Measurements from ENCODE around the gene ERCC4. TPM values are rescaled to one million over a fixed set of nuclear protein-coding genes. Genes with fewer than 3 reads are reported as not detected.

The ERCC4 gene
- total and polyA plus RNA-seq, 7 donors: 2.4 to 10.8 (median 7.6) TPM

GRCh38 chr16:13973321-13974023 lies 53.5 kb downstream of the ERCC4 start:
- no peaks in the 10 kb centered on the region for H3K36me3 ChIP-seq (ENCODE audit: insufficient read depth in 1 of 2, low read depth in 1 of 2)
- WGBS, 3 donors: 88 to 93% (median 92%) methylated on average over 9 of the region's 9 CpGs

GRCh38 chr16:13977177-13977576 lies 57.2 kb downstream of the ERCC4 start:
- no peak for DNase-seq
- Histone ChIP-seq H3K27ac (no peak overlapping the region), H3K27me3 (ENCODE audit: insufficient read depth in 3 of 3, low read length in 2 of 3) (no peaks in the 10 kb centered on the region), H3K4me3 (no peak overlapping the region), H3K9me3 (no peaks in the 10 kb centered on the region), H3K36me3 (ENCODE audit: insufficient read depth in 1 of 2, low read depth in 1 of 2) (no peaks in the 10 kb centered on the region), H3K4me1 (no peaks in the 10 kb centered on the region)
- no peak for TF ChIP-seq CTCF (IDR thresholded peaks at IDR 0.05)
- WGBS, 3 donors: 94 to 95% (median 94%) methylated on average over 6 of the region's 6 CpGs
- no peak for ATAC-seq
- intact Hi-C loops (cut with DNase I): no loop called here

More at GRCh38 chr16:13973321-13974023, 53.5 kb downstream of the ERCC4 start:
- Histone ChIP-seq H3K27ac (no peak overlapping the region), H3K4me1 (no peaks in the 10 kb centered on the region), H3K4me3 (no peak overlapping the region), H3K9me3 (peaks cover 4% of the 10 kb centered on the region), H3K27me3 (ENCODE audit: insufficient read depth in 3 of 3, low read length in 2 of 3) (no peaks in the 10 kb centered on the region)
- ATAC-seq: no peak
- intact Hi-C loops (cut with DNase I): no loop called here
- TF ChIP-seq CTCF (IDR thresholded peaks at IDR 0.05): no peak
- no peak for DNase-seq

GRCh38 chr16:13982451-13982850 lies 62.5 kb downstream of the ERCC4 start:
- Histone ChIP-seq H3K27me3 (ENCODE audit: insufficient read depth in 3 of 3, low read length in 2 of 3) (no peaks in the 10 kb centered on the region), H3K4me3 (no peak overlapping the region), H3K36me3 (ENCODE audit: insufficient read depth in 1 of 2, low read depth in 1 of 2) (no peaks in the 10 kb centered on the region), H3K27ac (no peak overlapping the region), H3K4me1 (no peaks in the 10 kb centered on the region), H3K9me3 (no peaks in the 10 kb centered on the region)
- TF ChIP-seq CTCF (IDR thresholded peaks at IDR 0.05): no peak
- intact Hi-C loops (cut with DNase I): no loop called here
- WGBS, 3 donors: 76 to 82% (median 80%) methylated on average over 3 of the region's 3 CpGs
- ATAC-seq: no peak
- DNase-seq: no peak

GRCh38 chr16:13983625-13984024 lies 63.7 kb downstream of the ERCC4 start:
- ATAC-seq: no peak
- WGBS, 3 donors: 66 to 85% (median 72%) methylated on average over 5 of the region's 5 CpGs
- no peak for TF ChIP-seq CTCF (IDR thresholded peaks at IDR 0.05)

GRCh38 chr16:13984794-13985193 lies 64.8 kb downstream of the ERCC4 start:
- intact Hi-C loops (cut with DNase I): no loop called here
- H3K9me3 ChIP-seq: no peaks in the 10 kb centered on the region
- WGBS, 3 donors: 85 to 90% (median 87%) methylated on average over 8 of the region's 8 CpGs
- DNase-seq: no peak
- ATAC-seq: no peak
- no peaks in the 10 kb centered on the region for H3K27me3 ChIP-seq (ENCODE audit: insufficient read depth in 3 of 3, low read length in 2 of 3)
- TF ChIP-seq CTCF (IDR thresholded peaks at IDR 0.05): no peak
- H3K4me3 ChIP-seq: no peak overlapping the region
- H3K4me1 ChIP-seq: no peaks in the 10 kb centered on the region
- no peak overlapping the region for H3K27ac ChIP-seq
- H3K36me3 ChIP-seq (ENCODE audit: insufficient read depth in 1 of 2, low read depth in 1 of 2): no peaks in the 10 kb centered on the region

More at GRCh38 chr16:13983625-13984024, 63.7 kb downstream of the ERCC4 start:
- Histone ChIP-seq H3K36me3 (ENCODE audit: insufficient read depth in 1 of 2, low read depth in 1 of 2) (no peaks in the 10 kb centered on the region), H3K27me3 (ENCODE audit: insufficient read depth in 3 of 3, low read length in 2 of 3) (no peaks in the 10 kb centered on the region), H3K9me3 (no peaks in the 10 kb centered on the region), H3K27ac (no peak overlapping the region), H3K4me1 (no peaks in the 10 kb centered on the region), H3K4me3 (no peak overlapping the region)
- DNase-seq: no peak
- intact Hi-C loops (cut with DNase I): no loop called here
